HEK293 (cell line): Measurements from ENCODE around the gene LY6G5C.

Experiments
- EGR2 ChIP-seq: fragments of 450-650 bp; formaldehyde crosslinking; IDR thresholded peaks from 2 replicates; pipeline ENCODE4 v1.5.1; 2016; ENCODE audit warnings: low read depth, missing biosample characterization, missing genetic modification characterization
- GLIS1 ChIP-seq: fragments of 450-650 bp; formaldehyde crosslinking; IDR thresholded peaks from 2 replicates; pipeline ENCODE4 v1.5.1; 2016; ENCODE audit warnings: missing biosample characterization, missing genetic modification characterization
- INSM2 ChIP-seq: fragments of 450-650 bp; formaldehyde crosslinking; IDR thresholded peaks from 2 replicates; pipeline ENCODE4 v1.5.1; 2016; ENCODE audit warnings: missing biosample characterization, missing genetic modification characterization
- KLF16 ChIP-seq: fragments of 450-650 bp; formaldehyde crosslinking; IDR thresholded peaks from 2 replicates; pipeline ENCODE4 v1.5.1; 2017; ENCODE audit warnings: missing biosample characterization, missing genetic modification characterization
- MEIS1 ChIP-seq: sonication (generic); formaldehyde crosslinking; IDR thresholded peaks from 2 replicates; pipeline ENCODE4 v1.8.1; 2022; ENCODE audit warnings: missing genetic modification reagents, mild to moderate bottlenecking, borderline replicate concordance
- PRDM10 ChIP-seq: fragments of 450-650 bp; formaldehyde crosslinking; IDR thresholded peaks from 2 replicates; pipeline ENCODE4 v1.5.1; 2016; ENCODE audit warnings: missing biosample characterization, missing genetic modification characterization
- SP3 ChIP-seq: fragments of 450-650 bp; formaldehyde crosslinking; IDR thresholded peaks from 2 replicates; pipeline ENCODE4 v1.5.1; 2016; ENCODE audit warnings: missing biosample characterization, missing genetic modification characterization
- ZBTB20 ChIP-seq: fragments of 450-650 bp; formaldehyde crosslinking; IDR thresholded peaks from 2 replicates; pipeline ENCODE4 v1.5.1; 2016; ENCODE audit warnings: missing biosample characterization, missing genetic modification characterization
- ZBTB44 ChIP-seq: fragments of 450-650 bp; IDR thresholded peaks from 2 replicates; pipeline ENCODE4 v1.5.1; 2018; ENCODE audit warnings: missing biosample characterization, mild to moderate bottlenecking, missing genetic modification characterization
- ZFP37 ChIP-seq: fragments of 450-650 bp; formaldehyde crosslinking; IDR thresholded peaks from 2 replicates; pipeline ENCODE4 v1.5.1; 2016; ENCODE audit warnings: missing biosample characterization, missing genetic modification characterization
- ZFP69B ChIP-seq: fragments of 450-650 bp; formaldehyde crosslinking; IDR thresholded peaks from 2 replicates; pipeline ENCODE4 v1.5.1; 2016; ENCODE audit warnings: missing biosample characterization, missing genetic modification characterization
- ZNF114 ChIP-seq: fragments of 450-650 bp; formaldehyde crosslinking; IDR thresholded peaks from 2 replicates; pipeline ENCODE4 v1.5.0; 2017; ENCODE audit warnings: missing biosample characterization, missing genetic modification characterization
- ZNF133 ChIP-seq: fragments of 450-650 bp; formaldehyde crosslinking; IDR thresholded peaks from 2 replicates; pipeline ENCODE4 v1.5.1; 2016; ENCODE audit warnings: missing biosample characterization, missing genetic modification characterization
- ZNF155 ChIP-seq: fragments of 450-650 bp; formaldehyde crosslinking; IDR thresholded peaks from 2 replicates; pipeline ENCODE4 v1.5.1; 2016; ENCODE audit warnings: missing biosample characterization, missing genetic modification characterization
- ZNF174 ChIP-seq: fragments of 450-650 bp; formaldehyde crosslinking; IDR thresholded peaks from 2 replicates; pipeline ENCODE4 v1.5.0; 2017; ENCODE audit warnings: missing biosample characterization, mild to moderate bottlenecking, missing genetic modification characterization
- ZNF175 ChIP-seq: fragments of 450-650 bp; formaldehyde crosslinking; IDR thresholded peaks from 2 replicates; pipeline ENCODE4 v1.5.1; 2016; ENCODE audit warnings: missing biosample characterization, missing genetic modification characterization
- ZNF221 ChIP-seq: fragments of 450-650 bp; formaldehyde crosslinking; IDR thresholded peaks from 2 replicates; pipeline ENCODE4 v1.5.1; 2017; ENCODE audit warnings: missing biosample characterization, missing genetic modification characterization, borderline replicate concordance
- ZNF23 ChIP-seq: fragments of 450-650 bp; formaldehyde crosslinking; IDR thresholded peaks from 2 replicates; pipeline ENCODE4 v1.5.1; 2016; ENCODE audit warnings: missing biosample characterization, missing genetic modification characterization, borderline replicate concordance
- ZNF362 ChIP-seq: fragments of 450-650 bp; formaldehyde crosslinking; IDR thresholded peaks from 2 replicates; pipeline ENCODE4 v1.5.1; 2016; ENCODE audit warnings: missing biosample characterization, missing genetic modification characterization
- ZNF398 ChIP-seq: fragments of 450-650 bp; formaldehyde crosslinking; IDR thresholded peaks from 2 replicates; pipeline ENCODE4 v1.5.1; 2017; ENCODE audit warnings: missing biosample characterization, missing genetic modification characterization
- ZNF48 ChIP-seq: fragments of 450-650 bp; formaldehyde crosslinking; IDR thresholded peaks from 2 replicates; pipeline ENCODE4 v1.5.1; 2016; ENCODE audit warnings: missing biosample characterization, missing genetic modification characterization
- ZNF626 ChIP-seq: fragments of 450-650 bp; sonication (Bioruptor Pico); formaldehyde crosslinking; IDR thresholded peaks from 2 replicates; pipeline ENCODE4 v1.5.1; 2018; ENCODE audit warnings: missing biosample characterization, missing genetic modification characterization, inconsistent platforms
- ZNF664 ChIP-seq: fragments of 450-650 bp; formaldehyde crosslinking; IDR thresholded peaks from 2 replicates; pipeline ENCODE4 v1.5.1; 2016; ENCODE audit warnings: missing biosample characterization, missing genetic modification characterization
- ZNF670 ChIP-seq: fragments of 450-650 bp; formaldehyde crosslinking; IDR thresholded peaks from 2 replicates; pipeline ENCODE4 v1.5.1; 2016; ENCODE audit warnings: missing biosample characterization, missing genetic modification characterization, low read depth
- ZNF843 ChIP-seq: fragments of 450-650 bp; formaldehyde crosslinking; IDR thresholded peaks from 2 replicates; pipeline ENCODE4 v1.5.1; 2016; ENCODE audit warnings: missing biosample characterization, missing genetic modification characterization
- ZSCAN4 ChIP-seq: fragments of 450-650 bp; formaldehyde crosslinking; IDR thresholded peaks from 2 replicates; pipeline ENCODE4 v1.5.1; 2017; ENCODE audit warnings: missing biosample characterization, missing genetic modification characterization

The LY6G5C gene

GRCh38 chr6:31729979-31730630 lies 49.2 kb upstream of the LY6G5C start (continued):
- TF ChIP-seq ZNF398 (tag by site-specific recombination) (peak; percentile 15; the same call in 1 of the 2 replicates), ZNF221 (no peak), ZNF155 (tag by site-specific recombination) (no peak), ZBTB44 (tag by site-specific recombination) (no peak), ZNF48 (tag by site-specific recombination) (no peak), INSM2 (tag by site-specific recombination) (no peak), KLF16 (peak; percentile 5; the same call in 1 of the 2 replicates), ZFP37 (tag by site-specific recombination) (peak; percentile 56; the same call in 1 of the 2 replicates), ZNF23 (tag by site-specific recombination) (no peak), GLIS1 (tag by site-specific recombination) (peak; percentile 89), MEIS1 (no peak), ZNF133 (no peak), ZFP69B (peak; percentile 83), ZNF174 (tag by site-specific recombination) (no peak), ZNF626 (tag by site-specific recombination) (no peak), ZNF843 (tag by site-specific recombination) (peak; percentile 10; the same call in 1 of the 2 replicates), PRDM10 (tag by site-specific recombination) (peak; percentile 98), ZNF114 (tag by site-specific recombination) (no peak), ZSCAN4 (tag by site-specific recombination) (no peak), ZBTB20 (tag by site-specific recombination) (peak; percentile 68; the same call in 1 of the 2 replicates), ZNF362 (tag by site-specific recombination) (no peak), SP3 (tag by site-specific recombination) (peak; percentile 91), ZNF670 (tag by site-specific recombination) (no peak), EGR2 (tag by site-specific recombination) (peak; percentile 68; the same call in 1 of the 2 replicates), ZNF664 (tag by site-specific recombination) (no peak), ZNF175 (tag by site-specific recombination) (no peak)
